B cell (primary cell): Measurements from ENCODE around the gene MTHFD2L.

Source experiments
- EZH2 ChIP-seq: IDR thresholded peaks from 2 replicates; pipeline ENCODE4 v1.6.1; 2012; ENCODE audit warnings: borderline replicate concordance, low read depth, mild to moderate bottlenecking, moderate library complexity, low read length; ENCODE audit not compliant: insufficient read depth, poor library complexity, severe bottlenecking
- TF ChIP-seq, protein P1 (sequence below): fragments of 200-600 bp; IDR thresholded peaks from one replicate; pipeline ENCODE4 v1.8.0; 2022; ENCODE audit warnings: antibody characterized with exemption, mild to moderate bottlenecking

DNA sequence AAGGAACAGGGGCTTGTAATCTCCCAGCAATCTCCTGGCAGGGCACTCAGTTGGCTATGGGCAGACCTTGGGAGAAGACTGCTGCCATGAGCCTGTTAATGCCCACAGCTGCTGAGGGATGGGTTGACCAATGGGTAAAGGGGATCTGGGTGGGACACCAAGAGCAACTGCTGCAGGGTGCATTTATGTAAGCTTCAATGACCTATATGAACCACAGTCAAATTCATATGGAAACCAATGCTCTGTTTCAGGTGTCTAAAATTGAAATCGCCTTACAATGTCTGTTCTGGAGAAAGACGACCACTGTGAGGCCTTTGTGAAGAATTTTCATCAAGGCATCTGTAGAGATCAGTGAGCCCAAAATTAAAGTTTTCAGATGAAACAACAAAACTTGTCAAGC lies 156.4 kb downstream of the MTHFD2L start:
- TF ChIP-seq, protein P1, sequence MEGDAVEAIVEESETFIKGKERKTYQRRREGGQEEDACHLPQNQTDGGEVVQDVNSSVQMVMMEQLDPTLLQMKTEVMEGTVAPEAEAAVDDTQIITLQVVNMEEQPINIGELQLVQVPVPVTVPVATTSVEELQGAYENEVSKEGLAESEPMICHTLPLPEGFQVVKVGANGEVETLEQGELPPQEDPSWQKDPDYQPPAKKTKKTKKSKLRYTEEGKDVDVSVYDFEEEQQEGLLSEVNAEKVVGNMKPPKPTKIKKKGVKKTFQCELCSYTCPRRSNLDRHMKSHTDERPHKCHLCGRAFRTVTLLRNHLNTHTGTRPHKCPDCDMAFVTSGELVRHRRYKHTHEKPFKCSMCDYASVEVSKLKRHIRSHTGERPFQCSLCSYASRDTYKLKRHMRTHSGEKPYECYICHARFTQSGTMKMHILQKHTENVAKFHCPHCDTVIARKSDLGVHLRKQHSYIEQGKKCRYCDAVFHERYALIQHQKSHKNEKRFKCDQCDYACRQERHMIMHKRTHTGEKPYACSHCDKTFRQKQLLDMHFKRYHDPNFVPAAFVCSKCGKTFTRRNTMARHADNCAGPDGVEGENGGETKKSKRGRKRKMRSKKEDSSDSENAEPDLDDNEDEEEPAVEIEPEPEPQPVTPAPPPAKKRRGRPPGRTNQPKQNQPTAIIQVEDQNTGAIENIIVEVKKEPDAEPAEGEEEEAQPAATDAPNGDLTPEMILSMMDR, result no peak
- TF ChIP-seq EZH2, result no peak
